H1 (cell line): ENCODE data around the gene CABP1. TPM values are rescaled to one million over a fixed set of nuclear protein-coding genes. Genes with fewer than 3 reads are reported as not detected.

ENCODE experiments used
- CTCF ChIA-PET: fragments of 300-600 bp; sonication (Branson Sonifier 250); formaldehyde crosslinking; loops from one replicate; lab custom pipeline; 2021; ENCODE audit not compliant: partially characterized antibody; lab: Charles Lee
- POLR2A ChIA-PET: fragments of 300-600 bp; sonication (Branson Sonifier 250); formaldehyde crosslinking; loops from one replicate; lab custom pipeline; 2021; ENCODE audit warnings: inconsistent platforms; ENCODE audit not compliant: partially characterized antibody; lab: Charles Lee
- DNase-seq, 2 experiments: peaks; one replicate each; pipeline versions ENCODE4 v3.0.0 to v3.0.0-alpha.2; 2010 to 2022; ENCODE audit warnings: low spot score in 2 of 2, low read depth in 1 of 2, mixed read lengths in 1 of 2
- FAIRE-seq: peaks from 2 replicates; lab custom pipeline; 2011; peaks lifted over from hg19 to GRCh38; lab: Jason Lieb, UNC
- H2AFZ ChIP-seq: 2 replicates; pipeline ENCODE4 v1.8.1; 2012; ENCODE audit warnings: low read length, inconsistent platforms
- H2AK5ac ChIP-seq: 2 replicates; pipeline ENCODE4 v1.6.1; 2013; ENCODE audit warnings: low read depth, low read length
- H2BK120ac ChIP-seq: replicated peaks from 2 replicates; pipeline ENCODE3; 2013; ENCODE audit warnings: low read depth, low read length, inconsistent platforms
- H2BK12ac ChIP-seq: 2 replicates; pipeline ENCODE4 v1.6.1; 2013; ENCODE audit warnings: low read depth, low read length
- H2BK15ac ChIP-seq: 2 replicates; pipeline ENCODE4 v1.6.1; 2013; ENCODE audit warnings: low read length
- H2BK20ac ChIP-seq: 2 replicates; pipeline ENCODE4 v1.6.1; 2013; ENCODE audit warnings: low read length
- H2BK5ac ChIP-seq: 2 replicates; pipeline ENCODE4 v1.6.1; 2013; ENCODE audit warnings: low read depth, low read length
- H3K14ac ChIP-seq: 2 replicates; pipeline ENCODE4 v1.6.1; 2013; ENCODE audit warnings: inconsistent platforms; ENCODE audit not compliant: insufficient read length
- H3K18ac ChIP-seq: 2 replicates; pipeline ENCODE4 v1.6.1; 2013; ENCODE audit warnings: low read length; ENCODE audit errors: extremely low read depth
- H3K23ac ChIP-seq: 2 replicates; pipeline ENCODE4 v1.6.1; 2013; ENCODE audit warnings: inconsistent platforms; ENCODE audit not compliant: insufficient read length
- H3K23me2 ChIP-seq: 2 replicates; pipeline ENCODE4 v1.6.1; 2013; ENCODE audit warnings: low read depth, low read length
- H3K27ac ChIP-seq: 2 replicates; pipeline ENCODE4 v1.6.1; 2011; ENCODE audit warnings: low read depth, low read length, inconsistent platforms
- H3K27me3 ChIP-seq, 4 experiments: replicated peaks in 1 of 4; 1 replicate in 1 of 4; 2 replicates in 3 of 4; pipeline versions ENCODE4 v1.6.1 to v1.8.1; 2011 to 2013; ENCODE audit warnings: low read length in 3 of 4, mild to moderate bottlenecking in 3 of 4, inconsistent platforms in 2 of 4, mixed read lengths in 2 of 4, moderate library complexity in 1 of 4; ENCODE audit not compliant: control insufficient read depth in 3 of 4, insufficient read depth in 3 of 4; ENCODE audit errors: extremely low read depth in 1 of 4
- H3K36me3 ChIP-seq, 4 experiments: 2 replicates each; pipeline versions ENCODE4 v1.6.1 to v1.8.1; 2011 to 2013; ENCODE audit warnings: mild to moderate bottlenecking in 4 of 4, low read length in 3 of 4, moderate library complexity in 2 of 4, control low read depth in 1 of 4, inconsistent platforms in 1 of 4; ENCODE audit not compliant: insufficient read depth in 4 of 4, control insufficient read depth in 2 of 4
- H3K4ac ChIP-seq: replicated peaks from 2 replicates; pipeline ENCODE3; 2013; ENCODE audit warnings: low read length, low read depth, mixed read lengths, inconsistent platforms; ENCODE audit not compliant: insufficient read length
- H3K4me1 ChIP-seq, 4 experiments: replicated peaks in 1 of 4; 1 replicate in 1 of 4; 2 replicates in 3 of 4; pipeline versions ENCODE4 v1.6.1 to v1.8.1; 2011 to 2013; ENCODE audit warnings: low read length in 3 of 4, inconsistent platforms in 2 of 4, mixed read lengths in 1 of 4; ENCODE audit not compliant: insufficient read depth in 4 of 4, control insufficient read depth in 3 of 4
- H3K4me2 ChIP-seq, 2 experiments: 2 replicates each; pipeline versions ENCODE4 v1.6.1 to v1.8.1; 2011 to 2013; ENCODE audit warnings: low read depth in 2 of 2, low read length in 2 of 2, control low read depth in 1 of 2, inconsistent platforms in 1 of 2, mild to moderate bottlenecking in 1 of 2; ENCODE audit not compliant: insufficient read depth in 1 of 2
- H3K4me3 ChIP-seq, 4 experiments: fragments of 200-600, 300-600 bp in 1 of 4; sonication (generic), shearing (Covaris generic), sonication (Bioruptor Twin) in 1 of 4; 2 replicates each; pipeline versions ENCODE4 v1.5.1 to v1.8.1; 2011 to 2016; ENCODE audit warnings: low read length in 4 of 4, low read depth in 3 of 4, control low read depth in 2 of 4, inconsistent platforms in 2 of 4, mild to moderate bottlenecking in 2 of 4, mixed read lengths in 1 of 4, moderate library complexity in 1 of 4; ENCODE audit not compliant: insufficient read depth in 2 of 4; ENCODE audit errors: extremely low read depth in 1 of 4
- H3K56ac ChIP-seq: replicated peaks from 2 replicates; pipeline ENCODE3; 2013; ENCODE audit warnings: low read depth, mild to moderate bottlenecking, mixed read lengths, low read length, inconsistent platforms; ENCODE audit not compliant: insufficient read length
- H3K79me1 ChIP-seq: 2 replicates; pipeline ENCODE4 v1.6.1; 2013; ENCODE audit warnings: low read depth, low read length, control low read depth
- H3K79me2 ChIP-seq, 2 experiments: 2 replicates each; pipeline versions ENCODE4 v1.6.1 to v1.8.1; 2012 to 2013; ENCODE audit warnings: low read length in 2 of 2, mild to moderate bottlenecking in 2 of 2, inconsistent platforms in 1 of 2; ENCODE audit not compliant: insufficient read depth in 2 of 2, control insufficient read depth in 1 of 2
- H3K9ac ChIP-seq, 4 experiments: replicated peaks in 1 of 4; 1 replicate in 1 of 4; 2 replicates in 3 of 4; pipeline versions ENCODE4 v1.6.1 to v1.8.1; 2011 to 2013; ENCODE audit warnings: low read depth in 3 of 4, low read length in 3 of 4, control low read depth in 2 of 4, mild to moderate bottlenecking in 2 of 4, moderate library complexity in 2 of 4, inconsistent platforms in 1 of 4; ENCODE audit errors: extremely low read depth in 1 of 4
- H3K9me3 ChIP-seq, 2 experiments: 2 replicates each; pipeline versions ENCODE4 v1.6.1 to v1.8.1; 2012 to 2013; ENCODE audit warnings: mild to moderate bottlenecking in 2 of 2, moderate library complexity in 2 of 2, control low read depth in 1 of 2, inconsistent platforms in 1 of 2, low read depth in 1 of 2, low read length in 1 of 2, mixed read lengths in 1 of 2; ENCODE audit not compliant: insufficient read depth in 2 of 2
- H4K20me1 ChIP-seq, 2 experiments: replicated peaks in 1 of 2; 2 replicates each; pipeline versions ENCODE3 to v1.8.1; 2011 to 2013; ENCODE audit warnings: inconsistent platforms in 2 of 2, low read length in 2 of 2, mild to moderate bottlenecking in 1 of 2; ENCODE audit not compliant: insufficient read depth in 2 of 2, control insufficient read depth in 1 of 2
- H4K5ac ChIP-seq: 2 replicates; pipeline ENCODE4 v1.6.1; 2013; ENCODE audit warnings: low read length, low read depth, mixed read lengths, inconsistent platforms; ENCODE audit not compliant: insufficient read length
- H4K8ac ChIP-seq: 2 replicates; pipeline ENCODE4 v1.8.0; 2013; ENCODE audit warnings: mild to moderate bottlenecking, moderate library complexity, low read length, inconsistent platforms; ENCODE audit not compliant: insufficient read depth; ENCODE audit errors: extremely low read depth
- H4K91ac ChIP-seq: replicated peaks from 2 replicates; pipeline ENCODE3; 2013; ENCODE audit warnings: low read length, mixed read lengths, inconsistent platforms; ENCODE audit not compliant: insufficient read length
- BCL11A ChIP-seq, 2 experiments: IDR thresholded peaks; one replicate each; pipeline ENCODE4 v1.6.1; 2011; ENCODE audit warnings: low read depth in 2 of 2, low read length in 2 of 2, mild to moderate bottlenecking in 2 of 2
- BRCA1 ChIP-seq: IDR thresholded peaks from 2 replicates; pipeline ENCODE4 v1.6.1; 2012; ENCODE audit warnings: low read depth, low read length, improper control_type of control experiment
- CEBPB ChIP-seq: IDR thresholded peaks from 2 replicates; pipeline ENCODE4 v1.6.1; 2012; ENCODE audit warnings: low read depth, low read length
- EGR1 ChIP-seq: IDR thresholded peaks from 2 replicates; pipeline ENCODE4 v1.6.1; 2011; ENCODE audit warnings: low read depth, low read length, borderline replicate concordance
- HDAC2 ChIP-seq, 2 experiments: fragments of 300-600 bp in 1 of 2; sonication (generic) in 1 of 2; IDR thresholded peaks; 2 replicates each; pipeline ENCODE4 v1.6.1; 2011 to 2012; ENCODE audit warnings: low read depth in 2 of 2, low read length in 2 of 2, mild to moderate bottlenecking in 2 of 2, moderate library complexity in 2 of 2, borderline replicate concordance in 1 of 2, inconsistent platforms in 1 of 2
- KDM1A ChIP-seq: fragments of 200-600, 300-600 bp; sonication (generic); IDR thresholded peaks from 2 replicates; pipeline ENCODE4 v1.7.1; 2016; ENCODE audit warnings: mild to moderate bottlenecking, low read length, borderline replicate concordance
- NANOG ChIP-seq: IDR thresholded peaks from 2 replicates; pipeline ENCODE4 v1.6.1; 2011; ENCODE audit warnings: low read length, low read depth, mild to moderate bottlenecking, inconsistent platforms; ENCODE audit not compliant: insufficient read depth, poor library complexity, severe bottlenecking
- TAF1 ChIP-seq: IDR thresholded peaks from 2 replicates; pipeline ENCODE4 v1.6.1; 2011; ENCODE audit warnings: mild to moderate bottlenecking, low read depth, low read length
- TCF12 ChIP-seq: IDR thresholded peaks from 2 replicates; pipeline ENCODE4 v1.6.1; 2011; ENCODE audit warnings: low read depth, mild to moderate bottlenecking, low read length
- YY1 ChIP-seq: IDR thresholded peaks from 2 replicates; pipeline ENCODE4 v1.6.1; 2011; ENCODE audit warnings: low read depth, mild to moderate bottlenecking, low read length
- ZNF274 ChIP-seq: IDR thresholded peaks from 2 replicates; pipeline ENCODE4 v1.7.0; 2012; ENCODE audit warnings: low read length, borderline replicate concordance; ENCODE audit errors: extremely low read depth
- WGBS, 2 experiments: shearing (Covaris generic) in 1 of 2; methylation state at CpG; one replicate each; pipeline versions ENCODE4 v1.1.6 to v1.1.7; 2013 to 2015; ENCODE audit warnings: low lambda C conversion rate in 2 of 2, mixed read lengths in 2 of 2, inconsistent platforms in 1 of 2, low coverage in 1 of 2, missing lambda C conversion rate in 1 of 2; ENCODE audit not compliant: insufficient replicate concordance in 2 of 2, insufficient coverage in 1 of 2, insufficient read length in 1 of 2; ENCODE audit errors: extremely low coverage in 1 of 2, missing lambda C conversion rate in 1 of 2; 5-methylcytosine and 5-hydroxymethylcytosine counted together
- polyA plus RNA-seq, 7 experiments: library from polyadenylated mRNA; depleted of rRNA in 3 of 7; stranded (reverse) in 5 of 7; unstranded in 2 of 7; fragments of >200 nt in 5 of 7; fragments of 200-250 nt in 2 of 7; gene quantifications; 1 replicate in 5 of 7; 2 replicates in 1 of 7; 4 replicates in 1 of 7; pipeline versions ENCODE4 v1.2.1 to v1.2.3, GENCODE V29; 2011 to 2013; ENCODE audit warnings: missing spikeins in 2 of 7, mixed read lengths in 2 of 7
- total RNA-seq: library from RNA; stranded (reverse); fragmentation: NEBNext Ultra II Directional; extraction: Animal tissue kit (Norgen Biotek cat#: 25700); gene quantifications from 2 replicates; pipeline ENCODE4 v1.2.1, GENCODE V29; 2021
- TF ChIP-seq, protein P1 (sequence below): IDR thresholded peaks from 2 replicates; pipeline ENCODE4 v1.6.1; 2011; ENCODE audit warnings: low read length, improper control_type of control experiment
- TF ChIP-seq, protein P2 (sequence below): IDR thresholded peaks from 2 replicates; pipeline ENCODE4 v1.6.1; 2012; ENCODE audit warnings: inconsistent platforms

The CABP1 gene
- total and polyA plus RNA-seq, 2 of the 8 experiments (the other 6 are each of a cell fraction or from before 2014, with no cell fraction given): 3.9 to 7.4 TPM

DNA sequence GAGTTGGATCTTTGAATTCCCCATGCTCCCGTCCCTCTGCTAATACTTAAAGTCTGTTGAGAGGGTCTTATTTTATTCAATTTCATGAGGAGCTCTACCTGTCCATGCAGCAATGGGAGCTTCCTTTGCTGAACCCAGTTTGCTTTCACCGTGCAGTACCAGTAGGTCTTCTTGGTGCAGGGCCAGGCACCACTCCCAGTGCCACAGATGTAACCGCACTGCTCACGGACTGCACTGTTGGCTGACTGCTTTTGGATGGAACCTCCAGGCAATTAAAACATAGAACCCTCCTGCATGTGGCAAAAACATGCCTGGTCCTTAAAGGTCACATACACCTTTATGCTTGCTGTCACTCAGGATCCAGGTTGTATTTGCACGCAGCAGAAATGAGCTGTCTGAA lies 9.3 kb upstream of the CABP1 start:
- FAIRE-seq: no peak
- no peaks in the 10 kb centered on the region for H3K9me3 ChIP-seq
- WGBS, 2 experiments: 64% methylated on average over 5 of the region's 5 CpGs; no CpG with 5 or more reads in 1 of the 2 experiments
- no peak for TF ChIP-seq BRCA1
- no peak for TF ChIP-seq NANOG
- no peak for TF ChIP-seq KDM1A
- no peak for TF ChIP-seq ZNF274
- TF ChIP-seq HDAC2 (IDR thresholded peaks at IDR 0.05; ENCODE audit: borderline replicate concordance in 1 of 2, low read depth in 2 of 2, low read length in 2 of 2): no peak
- no peak for TF ChIP-seq YY1
- TF ChIP-seq, protein P1, sequence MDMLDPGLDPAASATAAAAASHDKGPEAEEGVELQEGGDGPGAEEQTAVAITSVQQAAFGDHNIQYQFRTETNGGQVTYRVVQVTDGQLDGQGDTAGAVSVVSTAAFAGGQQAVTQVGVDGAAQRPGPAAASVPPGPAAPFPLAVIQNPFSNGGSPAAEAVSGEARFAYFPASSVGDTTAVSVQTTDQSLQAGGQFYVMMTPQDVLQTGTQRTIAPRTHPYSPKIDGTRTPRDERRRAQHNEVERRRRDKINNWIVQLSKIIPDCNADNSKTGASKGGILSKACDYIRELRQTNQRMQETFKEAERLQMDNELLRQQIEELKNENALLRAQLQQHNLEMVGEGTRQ: no peak
- TF ChIP-seq CEBPB: no peak
- TF ChIP-seq TCF12: no peak
- TF ChIP-seq, protein P2, sequence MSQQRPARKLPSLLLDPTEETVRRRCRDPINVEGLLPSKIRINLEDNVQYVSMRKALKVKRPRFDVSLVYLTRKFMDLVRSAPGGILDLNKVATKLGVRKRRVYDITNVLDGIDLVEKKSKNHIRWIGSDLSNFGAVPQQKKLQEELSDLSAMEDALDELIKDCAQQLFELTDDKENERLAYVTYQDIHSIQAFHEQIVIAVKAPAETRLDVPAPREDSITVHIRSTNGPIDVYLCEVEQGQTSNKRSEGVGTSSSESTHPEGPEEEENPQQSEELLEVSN: no peak
- TF ChIP-seq EGR1: no peak
- TF ChIP-seq TAF1: no peak
- no peak for TF ChIP-seq BCL11A (IDR thresholded peaks at IDR 0.05; ENCODE audit: low read depth in 2 of 2, low read length in 2 of 2)

More for the DNA sequence above, 9.3 kb upstream of the CABP1 start:
- H3K56ac ChIP-seq: no peak overlapping the region
- no peaks in the 10 kb centered on the region for H3K4me1 ChIP-seq
- no peaks in the 10 kb centered on the region for H3K27me3 ChIP-seq
- H4K91ac ChIP-seq: no peak overlapping the region
- no peak overlapping the region for H2BK5ac ChIP-seq
- H3K79me1 ChIP-seq: no peaks in the 10 kb centered on the region
- no peaks in the 10 kb centered on the region for H4K20me1 ChIP-seq
- H3K27ac ChIP-seq: no peak overlapping the region
- CTCF ChIA-PET: interaction anchor here (0.6 to 7.5 kb wide), 3 partner anchors 9 to 28 kb away, joined by 3 to 52 read pairs (median 9); partner anchors contain the start of gene CABP1
- H4K8ac ChIP-seq: no peak overlapping the region
- H2BK15ac ChIP-seq: no peak overlapping the region
- no peaks in the 10 kb centered on the region for H3K23me2 ChIP-seq
- no peak overlapping the region for H2AFZ ChIP-seq
- no peak overlapping the region for H3K23ac ChIP-seq
- no peak overlapping the region for H2BK12ac ChIP-seq
- H2AK5ac ChIP-seq: no peak overlapping the region
- no peak overlapping the region for H3K18ac ChIP-seq
- no peak overlapping the region for H2BK120ac ChIP-seq
- no peaks in the 10 kb centered on the region for H3K36me3 ChIP-seq
- POLR2A ChIA-PET: no interaction called here
- no peak overlapping the region for H3K14ac ChIP-seq
- no peaks in the 10 kb centered on the region for H3K79me2 ChIP-seq
- H4K5ac ChIP-seq: no peak overlapping the region
- no peak overlapping the region for H3K4me2 ChIP-seq
- no peak overlapping the region for H3K4me3 ChIP-seq
- no peak overlapping the region for H3K9ac ChIP-seq
- no peak for DNase-seq
- no peak overlapping the region for H3K4ac ChIP-seq
- H2BK20ac ChIP-seq: no peak overlapping the region
